Coronary artery (tissue), 2 donors: Measurements from ENCODE around the gene LTB.

ENCODE experiments used
- DNase-seq: peaks from one replicate; pipeline ENCODE4 v3.0.0-alpha.2; 2017; ENCODE audit warnings: low spot score
- H3K27ac ChIP-seq, 2 donors: fragments of 200-600 bp; sonication (generic); one replicate each; pipeline ENCODE4 v1.5.1; 2016 to 2019
- H3K4me3 ChIP-seq: fragments of 200-600 bp; sonication (generic); 2 replicates; pipeline ENCODE4 v1.5.1; 2016; ENCODE audit warnings: mild to moderate bottlenecking, moderate library complexity
- CTCF ChIP-seq: fragments of 200-600 bp; sonication (generic); IDR thresholded peaks from one replicate; pipeline ENCODE4 v1.5.1; 2019; ENCODE audit warnings: antibody characterized with exemption

LTB gene

GRCh38 chr6:31540640-31541039 is 41.6 kb downstream of the LTB start:
- H3K4me3 ChIP-seq = peak overlapping the region; percentile 68
- peak overlapping the region; percentile 91 to 96 for H3K27ac ChIP-seq
- DNase-seq = no peak
- TF ChIP-seq CTCF = no peak

GRCh38 chr6:31538805-31539400 is 43.3 kb downstream of the LTB start:
- no peak for TF ChIP-seq CTCF
- peak overlapping the region; percentile 68 for H3K4me3 ChIP-seq
- no peak for DNase-seq
- no peak overlapping the region for H3K27ac ChIP-seq

- Histone ChIP-seq H3K4me3 (no peak overlapping the region), H3K27ac (no peak overlapping the region)
- no peak for TF ChIP-seq CTCF
- DNase-seq = no peak
Measured at GRCh38 chr6:31535538-31536324, 46.5 kb downstream of the LTB start.

- no peak for TF ChIP-seq CTCF
- no peak for DNase-seq
- no peak overlapping the region for H3K27ac ChIP-seq
- H3K4me3 ChIP-seq = no peak overlapping the region
Measured at GRCh38 chr6:31534521-31535040, 47.6 kb downstream of the LTB start.

- Histone ChIP-seq H3K4me3 (no peak overlapping the region), H3K27ac (no peak overlapping the region)
- no peak for TF ChIP-seq CTCF
- DNase-seq = no peak
Measured at GRCh38 chr6:31534011-31534410, 48.2 kb downstream of the LTB start.

GRCh38 chr6:31533455-31533841 is 48.8 kb downstream of the LTB start:
- H3K4me3 ChIP-seq = no peak overlapping the region
- H3K27ac ChIP-seq = no peak overlapping the region
- no peak for DNase-seq
- TF ChIP-seq CTCF = no peak
